Erythroblast (primary cell): Measurements from ENCODE around the gene FBXW4.

Experiments used
- DNase-seq, 2 experiments: peaks; one replicate each; lab custom pipeline; 2025; lab: John Stamatoyannopoulos, UW
- GATA1 ChIP-seq: IDR thresholded peaks from 2 replicates; pipeline ENCODE4 v1.6.1; 2011; ENCODE audit warnings: low read depth, mild to moderate bottlenecking, control low read depth, low read length, moderate library complexity
- POLR2A ChIP-seq: IDR thresholded peaks from 2 replicates; pipeline ENCODE4 v1.6.1; 2011; ENCODE audit warnings: mild to moderate bottlenecking, low read length

Gene FBXW4

DNA sequence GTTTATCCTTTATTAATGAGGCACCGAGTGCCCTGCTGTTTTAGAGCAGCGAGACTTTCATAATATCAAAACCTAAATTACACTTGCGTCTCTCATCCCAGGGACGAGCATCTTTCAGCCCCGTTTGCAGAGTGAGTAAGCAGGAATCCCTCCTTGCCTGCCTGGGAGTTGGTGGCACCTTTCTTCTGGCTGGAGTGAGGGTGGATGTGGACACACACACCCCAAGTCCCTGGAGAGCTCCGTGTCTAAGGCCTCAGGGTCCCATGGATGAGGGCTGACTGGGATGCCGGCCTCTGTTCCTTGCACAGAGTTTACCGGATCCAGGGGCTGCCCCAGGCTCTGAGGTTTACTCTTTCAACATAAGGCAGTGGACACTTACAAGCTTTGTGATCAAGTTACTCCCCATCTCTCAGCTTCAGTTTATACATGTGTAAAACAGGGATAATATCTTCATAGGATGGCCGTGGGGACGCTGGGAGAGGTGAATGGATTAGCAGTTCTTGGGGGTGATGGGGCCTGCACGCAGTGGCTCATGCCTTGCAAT is 131.4 kb downstream of the FBXW4 start:
- TF ChIP-seq GATA1 (no peak), POLR2A (no peak)

GRCh38 chr10:101563007-101563406 is 132.0 kb downstream of the FBXW4 start:
- no peak for TF ChIP-seq GATA1
- no peak for TF ChIP-seq POLR2A
- DNase-seq = no peak

More for the DNA sequence above, 131.4 kb downstream of the FBXW4 start:
- DNase-seq = no peak

- no peak for DNase-seq
- TF ChIP-seq GATA1 (no peak), POLR2A (no peak)
Observed at GRCh38 chr10:101562231-101562630, 132.7 kb downstream of the FBXW4 start.

DNA sequence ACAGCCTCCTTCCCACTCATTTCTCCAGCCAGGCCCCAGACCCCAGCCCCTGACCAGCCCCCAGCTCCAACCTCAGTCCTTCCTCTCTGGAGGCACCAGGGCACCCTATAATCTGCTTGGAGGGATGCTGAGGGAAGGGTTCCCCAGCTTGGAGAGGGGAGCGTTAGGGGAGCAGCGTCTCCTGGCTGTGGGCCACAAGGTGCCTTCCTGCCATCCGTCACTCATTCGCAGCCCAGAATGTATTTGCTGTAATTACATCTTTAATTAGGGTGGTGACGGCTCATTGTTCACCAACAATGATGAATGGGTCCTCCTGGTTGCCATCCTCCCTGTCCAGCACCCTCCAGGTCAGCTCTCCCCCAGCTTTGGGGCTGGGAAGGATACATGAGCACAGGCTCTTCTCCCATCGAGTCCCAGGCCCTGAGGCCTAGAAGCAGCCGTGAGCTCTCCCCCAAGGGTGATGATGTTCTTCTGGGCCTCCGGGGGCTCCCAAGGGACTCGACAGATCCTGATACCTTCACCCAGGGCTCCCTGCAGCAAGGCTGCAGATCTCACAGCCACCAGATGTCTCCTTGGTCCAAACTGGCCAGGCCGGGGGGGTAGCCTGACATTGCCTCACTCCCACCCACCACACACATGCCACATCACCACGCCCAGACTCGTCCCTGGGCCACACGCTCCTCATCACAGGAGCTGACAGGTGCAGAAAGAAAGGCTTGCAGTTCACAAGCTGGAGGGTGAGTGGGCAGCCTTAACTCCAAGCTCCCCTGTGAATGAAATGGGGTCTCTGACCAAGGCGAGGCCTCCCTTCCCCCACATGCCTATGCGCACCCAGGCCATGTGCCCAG is 133.7 kb downstream of the FBXW4 start:
- DNase-seq = no peak
- no peak for TF ChIP-seq POLR2A
- no peak for TF ChIP-seq GATA1
